A673 (cell line): Measurements from ENCODE around the gene HSPB6.

Experiments used
- CTCF ChIP-seq: fragments of 300-800, 200-600 bp; sonication (generic); conservative IDR thresholded peaks from 2 replicates; pipeline ENCODE4 v1.5.1; 2017; ENCODE audit warnings: low read depth, mild to moderate bottlenecking, antibody characterized with exemption, low read length, moderate library complexity, mixed read lengths
- EZH2 ChIP-seq: fragments of 200-600 bp; sonication (generic); IDR thresholded peaks from 2 replicates; pipeline ENCODE4 v1.6.1; 2017; ENCODE audit warnings: borderline replicate concordance, low read depth, mild to moderate bottlenecking, mixed read lengths, antibody characterized with exemption, low read length; ENCODE audit not compliant: poor library complexity, severe bottlenecking

GRCh38 chr19:35722897-35723296, 33.9 kb downstream of the HSPB6 start:
- no peak for TF ChIP-seq CTCF
- no peak for TF ChIP-seq EZH2
